Rectal smooth muscle tissue (tissue), 1 donor: ENCODE measurements around the gene PTPRD.

Experiments
- H3K27ac ChIP-seq: one replicate; pipeline ENCODE4 v1.7.0; 2013; ENCODE audit warnings: low read depth, low read length, inconsistent platforms
- H3K27me3 ChIP-seq: one replicate; pipeline ENCODE4 v1.7.0; 2013; ENCODE audit warnings: low read length; ENCODE audit not compliant: control insufficient read depth, insufficient read depth
- H3K36me3 ChIP-seq: one replicate; pipeline ENCODE4 v1.7.0; 2013; ENCODE audit warnings: low read length; ENCODE audit not compliant: control insufficient read depth, insufficient read depth
- H3K4me1 ChIP-seq: one replicate; pipeline ENCODE4 v1.7.0; 2013; ENCODE audit warnings: low read length; ENCODE audit not compliant: control insufficient read depth, insufficient read depth
- H3K4me3 ChIP-seq: one replicate; pipeline ENCODE4 v1.7.0; 2013; ENCODE audit warnings: low read length
- H3K9ac ChIP-seq: one replicate; pipeline ENCODE4 v1.7.0; 2013; ENCODE audit warnings: low read length

Gene PTPRD

GRCh38 chr9:9783211-9783610, 829.6 kb downstream of the PTPRD start:
- H3K27ac ChIP-seq = no peak overlapping the region
- H3K4me3 ChIP-seq = no peak overlapping the region
- no peaks in the 10 kb centered on the region for H3K27me3 ChIP-seq
- H3K36me3 ChIP-seq = no peaks in the 10 kb centered on the region
- H3K9ac ChIP-seq = no peak overlapping the region
- H3K4me1 ChIP-seq = no peaks in the 10 kb centered on the region

GRCh38 chr9:9778293-9778692, 834.5 kb downstream of the PTPRD start:
- Histone ChIP-seq H3K27me3 (no peaks in the 10 kb centered on the region), H3K36me3 (no peaks in the 10 kb centered on the region), H3K4me1 (no peaks in the 10 kb centered on the region), H3K4me3 (no peak overlapping the region), H3K27ac (no peak overlapping the region), H3K9ac (no peak overlapping the region)

- Histone ChIP-seq H3K9ac (no peak overlapping the region), H3K4me1 (no peaks in the 10 kb centered on the region), H3K27me3 (no peaks in the 10 kb centered on the region), H3K4me3 (no peak overlapping the region), H3K27ac (no peak overlapping the region), H3K36me3 (no peaks in the 10 kb centered on the region)
Measured at GRCh38 chr9:9774471-9774870, 838.3 kb downstream of the PTPRD start.

GRCh38 chr9:9771314-9771713, 841.5 kb downstream of the PTPRD start:
- Histone ChIP-seq H3K27me3 (no peaks in the 10 kb centered on the region), H3K9ac (no peak overlapping the region), H3K4me3 (no peak overlapping the region)

GRCh38 chr9:9764821-9765220, 848.0 kb downstream of the PTPRD start:
- no peak overlapping the region for H3K4me3 ChIP-seq
- no peak overlapping the region for H3K27ac ChIP-seq
- H3K4me1 ChIP-seq = no peaks in the 10 kb centered on the region
- H3K36me3 ChIP-seq = no peaks in the 10 kb centered on the region
- no peak overlapping the region for H3K9ac ChIP-seq
- no peaks in the 10 kb centered on the region for H3K27me3 ChIP-seq

More at GRCh38 chr9:9771314-9771713, 841.5 kb downstream of the PTPRD start:
- Histone ChIP-seq H3K4me1 (no peaks in the 10 kb centered on the region), H3K27ac (no peak overlapping the region), H3K36me3 (no peaks in the 10 kb centered on the region)

GRCh38 chr9:9754186-9754585, 858.6 kb downstream of the PTPRD start:
- Histone ChIP-seq H3K27ac (no peak overlapping the region), H3K27me3 (no peaks in the 10 kb centered on the region), H3K4me1 (no peaks in the 10 kb centered on the region), H3K9ac (no peak overlapping the region), H3K36me3 (no peaks in the 10 kb centered on the region), H3K4me3 (no peak overlapping the region)

GRCh38 chr9:9753266-9753665, 859.5 kb downstream of the PTPRD start:
- Histone ChIP-seq H3K27me3 (no peaks in the 10 kb centered on the region), H3K9ac (no peak overlapping the region), H3K4me3 (no peak overlapping the region), H3K4me1 (no peaks in the 10 kb centered on the region), H3K36me3 (no peaks in the 10 kb centered on the region), H3K27ac (no peak overlapping the region)

GRCh38 chr9:9752722-9753121, 860.1 kb downstream of the PTPRD start:
- no peak overlapping the region for H3K9ac ChIP-seq
- H3K36me3 ChIP-seq = no peaks in the 10 kb centered on the region
- no peak overlapping the region for H3K27ac ChIP-seq
- no peaks in the 10 kb centered on the region for H3K27me3 ChIP-seq
- H3K4me1 ChIP-seq = no peaks in the 10 kb centered on the region
- no peak overlapping the region for H3K4me3 ChIP-seq

- Histone ChIP-seq H3K4me1 (no peaks in the 10 kb centered on the region), H3K4me3 (no peak overlapping the region), H3K27ac (no peak overlapping the region), H3K27me3 (no peaks in the 10 kb centered on the region), H3K9ac (no peak overlapping the region), H3K36me3 (no peaks in the 10 kb centered on the region)
Measured at GRCh38 chr9:9751996-9752395, 860.8 kb downstream of the PTPRD start.

- Histone ChIP-seq H3K9ac (no peak overlapping the region), H3K27ac (no peak overlapping the region), H3K27me3 (no peaks in the 10 kb centered on the region), H3K4me3 (no peak overlapping the region), H3K4me1 (no peaks in the 10 kb centered on the region), H3K36me3 (no peaks in the 10 kb centered on the region)
Measured at GRCh38 chr9:9750719-9751118, 862.1 kb downstream of the PTPRD start.

GRCh38 chr9:9749591-9749990, 863.2 kb downstream of the PTPRD start:
- Histone ChIP-seq H3K9ac (no peak overlapping the region), H3K27ac (no peak overlapping the region), H3K4me1 (no peaks in the 10 kb centered on the region), H3K36me3 (no peaks in the 10 kb centered on the region), H3K4me3 (no peak overlapping the region), H3K27me3 (no peaks in the 10 kb centered on the region)

GRCh38 chr9:9747787-9748186, 865.0 kb downstream of the PTPRD start:
- Histone ChIP-seq H3K4me1 (no peaks in the 10 kb centered on the region), H3K36me3 (no peaks in the 10 kb centered on the region), H3K27ac (no peak overlapping the region), H3K4me3 (no peak overlapping the region), H3K27me3 (no peaks in the 10 kb centered on the region), H3K9ac (no peak overlapping the region)

GRCh38 chr9:9746826-9747225, 866.0 kb downstream of the PTPRD start:
- H3K27ac ChIP-seq = no peak overlapping the region
- no peaks in the 10 kb centered on the region for H3K4me1 ChIP-seq
- no peaks in the 10 kb centered on the region for H3K36me3 ChIP-seq
- H3K27me3 ChIP-seq = no peaks in the 10 kb centered on the region
- H3K4me3 ChIP-seq = no peak overlapping the region
- H3K9ac ChIP-seq = no peak overlapping the region
